A549 (cell line): ENCODE measurements around the gene DAZAP1. TPM values are rescaled to one million over a fixed set of nuclear protein-coding genes. Genes with fewer than 3 reads are reported as not detected.

Experiments
- ATAC-seq, 2 experiments: fragments of 200-7000 bp in 1 of 2; fragments of >200 bp in 1 of 2; cut with Nextera tagmentation in 1 of 2; cut with Tn5 transposase in 1 of 2; 3 replicates each; pipeline versions ENCODE4 v1.8.0 to v1.9.1; 2018 to 2020; ENCODE audit warnings: mild to moderate bottlenecking in 1 of 2, moderate library complexity in 1 of 2
- CTCF ChIA-PET: fragments of 300-600 bp; sonication (Branson Sonifier 250); formaldehyde crosslinking; extraction: SDS; loops from one replicate; lab custom pipeline; 2021; ENCODE audit warnings: antibody characterized with exemption, inconsistent platforms; lab: Yijun Ruan, JAX
- POLR2A ChIA-PET: fragments of 350-600 bp; formaldehyde crosslinking; extraction: SDS; loops from one replicate; lab custom pipeline; 2021; ENCODE audit warnings: antibody characterized with exemption, inconsistent platforms; lab: Yijun Ruan, JAX
- DNase-seq, 2 experiments: peaks; one replicate each; pipeline versions ENCODE4 v3.0.0 to v3.0.0-alpha.2; 2011 to 2016; ENCODE audit warnings: low read depth in 1 of 2, low spot score in 1 of 2
- FAIRE-seq: peaks from 2 replicates; lab custom pipeline; 2011; peaks lifted over from hg19 to GRCh38; lab: Jason Lieb, UNC
- H3K27ac ChIP-seq, 2 experiments: fragments of >200 bp; sonication (Bioruptor Twin); formaldehyde crosslinking; 3 replicates each; pipeline ENCODE4 v1.5.1; 2016 to 2017
- H3K4me1 ChIP-seq: fragments of >200 bp; sonication (Bioruptor Twin); formaldehyde crosslinking; 3 replicates; pipeline ENCODE4 v1.6.1; 2016
- H3K4me2 ChIP-seq: fragments of >200 bp; sonication (Bioruptor Twin); formaldehyde crosslinking; 3 replicates; pipeline ENCODE4 v1.6.1; 2016
- H3K4me3 ChIP-seq: fragments of >200 bp; sonication (Bioruptor Twin); formaldehyde crosslinking; 3 replicates; pipeline ENCODE4 v1.5.1; 2016
- H3K9me3 ChIP-seq: fragments of >200 bp; sonication (Bioruptor Twin); formaldehyde crosslinking; 3 replicates; pipeline ENCODE4 v1.6.1; 2016
- ATOH8 ChIP-seq: fragments of 250-450 bp; sonication (Bioruptor Pico); IDR thresholded peaks from 2 replicates; pipeline ENCODE4 v1.5.0; 2020; ENCODE audit warnings: low read depth, mild to moderate bottlenecking, moderate library complexity
- CBX2 ChIP-seq: fragments of 200-600 bp; sonication (generic); IDR thresholded peaks from 2 replicates; pipeline ENCODE4 v1.6.1; 2016; ENCODE audit warnings: low read depth, mild to moderate bottlenecking, borderline replicate concordance
- CBX8 ChIP-seq: fragments of 200-600 bp; sonication (generic); IDR thresholded peaks from 2 replicates; pipeline ENCODE4 v1.6.1; 2016
- CHD2 ChIP-seq: fragments of 150-350 bp; IDR thresholded peaks from 2 replicates; pipeline ENCODE4 v1.6.1; 2014; ENCODE audit warnings: low read length; ENCODE audit not compliant: partially characterized antibody
- EHF ChIP-seq: fragments of 250-450 bp; sonication (Bioruptor Pico); IDR thresholded peaks from 2 replicates; pipeline ENCODE4 v1.5.0; 2020; ENCODE audit warnings: mild to moderate bottlenecking
- EHMT2 ChIP-seq: fragments of 200-600 bp; sonication (generic); IDR thresholded peaks from 2 replicates; pipeline ENCODE4 v1.6.1; 2016; ENCODE audit warnings: antibody characterized with exemption, low read depth, mild to moderate bottlenecking, moderate library complexity
- EP300 ChIP-seq, 2 experiments: fragments of >200 bp; sonication (Bioruptor Twin); formaldehyde crosslinking; IDR thresholded peaks; 2 replicates in 1 of 2; 3 replicates in 1 of 2; pipeline ENCODE4 v1.6.1; 2016 to 2017
- FOSB ChIP-seq: fragments of 250-450 bp; sonication (Bioruptor Pico); IDR thresholded peaks from 2 replicates; pipeline ENCODE4 v1.5.0; 2020; ENCODE audit warnings: mild to moderate bottlenecking, moderate library complexity
- FOSL2 ChIP-seq, 2 experiments: fragments of 450-650 bp in 1 of 2; fragments of >200 bp in 1 of 2; sonication (Bioruptor Twin) in 1 of 2; formaldehyde crosslinking; IDR thresholded peaks; 2 replicates each; pipeline versions ENCODE4 v1.5.0 to v1.6.1; 2016 to 2020; ENCODE audit warnings: mild to moderate bottlenecking in 1 of 2, moderate library complexity in 1 of 2
- FOXS1 ChIP-seq: fragments of 250-450 bp; sonication (Bioruptor Pico); IDR thresholded peaks from 2 replicates; pipeline ENCODE4 v1.5.0; 2020; ENCODE audit warnings: mild to moderate bottlenecking, moderate library complexity
- GATA3 ChIP-seq: IDR thresholded peaks from 2 replicates; pipeline ENCODE4 v1.6.1; 2012; ENCODE audit warnings: borderline replicate concordance
- HDAC2 ChIP-seq: fragments of 200-600 bp; sonication (generic); IDR thresholded peaks from 2 replicates; pipeline ENCODE4 v1.6.1; 2016
- HOXB13 ChIP-seq: fragments of 250-450 bp; sonication (Bioruptor Pico); IDR thresholded peaks from 2 replicates; pipeline ENCODE4 v1.5.0; 2020; ENCODE audit warnings: low read depth, mild to moderate bottlenecking, moderate library complexity
- HOXB5 ChIP-seq: fragments of 250-450 bp; sonication (Bioruptor Pico); IDR thresholded peaks from 2 replicates; pipeline ENCODE4 v1.5.0; 2020; ENCODE audit warnings: mild to moderate bottlenecking, moderate library complexity
- JUNB ChIP-seq: fragments of >200 bp; sonication (Bioruptor Twin); formaldehyde crosslinking; IDR thresholded peaks from 2 replicates; pipeline ENCODE4 v1.6.1; 2016
- KDM1A ChIP-seq: fragments of 200-600 bp; sonication (generic); IDR thresholded peaks from 2 replicates; pipeline ENCODE4 v1.6.1; 2016; ENCODE audit warnings: low read depth, mild to moderate bottlenecking
- KDM5A ChIP-seq: fragments of 200-600 bp; sonication (generic); IDR thresholded peaks from 2 replicates; pipeline ENCODE4 v1.6.1; 2016; ENCODE audit warnings: antibody characterized with exemption, mild to moderate bottlenecking
- MAFK ChIP-seq: fragments of 450-650 bp; IDR thresholded peaks from 2 replicates; pipeline ENCODE4 v1.6.1; 2014; ENCODE audit not compliant: partially characterized antibody
- MYC ChIP-seq: IDR thresholded peaks from 2 replicates; pipeline ENCODE4 v1.6.1; 2012; ENCODE audit warnings: mild to moderate bottlenecking, inconsistent platforms, low read length, improper control_type of control experiment, borderline replicate concordance
- NFE2L2 ChIP-seq: fragments of 150-350 bp; conservative IDR thresholded peaks from 2 replicates; pipeline ENCODE4 v1.6.1; 2014; ENCODE audit warnings: low read length
- PHF8 ChIP-seq: fragments of 200-600 bp; sonication (generic); IDR thresholded peaks from 2 replicates; pipeline ENCODE4 v1.6.1; 2016; ENCODE audit warnings: low read depth, mild to moderate bottlenecking, antibody characterized with exemption, moderate library complexity, borderline replicate concordance
- RAD21 ChIP-seq, 2 experiments: fragments of >200 bp in 1 of 2; sonication (Bioruptor Twin) in 1 of 2; formaldehyde crosslinking in 1 of 2; IDR thresholded peaks in 1 of 2; conservative IDR thresholded peaks in 1 of 2; 2 replicates in 1 of 2; 3 replicates in 1 of 2; pipeline ENCODE4 v1.6.1; 2012 to 2018; ENCODE audit warnings: inconsistent platforms in 1 of 2
- RARB ChIP-seq: fragments of 250-450 bp; sonication (Bioruptor Pico); IDR thresholded peaks from 2 replicates; pipeline ENCODE4 v1.8.0; 2021; ENCODE audit warnings: mild to moderate bottlenecking, moderate library complexity
- ZC3H11A ChIP-seq: fragments of 450-650 bp; IDR thresholded peaks from 2 replicates; pipeline ENCODE4 v1.6.1; 2014; ENCODE audit warnings: antibody characterized with exemption, mild to moderate bottlenecking
- ZSCAN20 ChIP-seq: fragments of 250-450 bp; sonication (Bioruptor Pico); IDR thresholded peaks from 2 replicates; pipeline ENCODE4 v1.8.0; 2022; ENCODE audit warnings: mild to moderate bottlenecking, moderate library complexity
- WGBS: methylation state at CpG from one replicate; pipeline ENCODE4 v1.1.6; 2017; ENCODE audit errors: missing lambda C conversion rate; 5-methylcytosine and 5-hydroxymethylcytosine counted together
- polyA plus RNA-seq, 4 experiments: library from polyadenylated mRNA; depleted of rRNA in 3 of 4; stranded (reverse); fragments of >200 nt; fragmentation: RNase III in 1 of 4; extraction: RNeasy Plus Mini Kit Qiagen cat#74134 plus additional on column Dnase treatment in 1 of 4; gene quantifications; 2 replicates in 3 of 4; 3 replicates in 1 of 4; pipeline ENCODE4 v1.2.3, GENCODE V29; 2011 to 2017
- TF ChIP-seq, protein P1 (sequence below): fragments of 150-350 bp; IDR thresholded peaks from 2 replicates; pipeline ENCODE4 v1.6.1; 2014; ENCODE audit warnings: low read depth, mild to moderate bottlenecking, low read length

DAZAP1 gene
- polyA plus RNA-seq, 2 of the 4 experiments (the other 2 are of a cell fraction) = 58.9 to 86.3 TPM

DNA sequence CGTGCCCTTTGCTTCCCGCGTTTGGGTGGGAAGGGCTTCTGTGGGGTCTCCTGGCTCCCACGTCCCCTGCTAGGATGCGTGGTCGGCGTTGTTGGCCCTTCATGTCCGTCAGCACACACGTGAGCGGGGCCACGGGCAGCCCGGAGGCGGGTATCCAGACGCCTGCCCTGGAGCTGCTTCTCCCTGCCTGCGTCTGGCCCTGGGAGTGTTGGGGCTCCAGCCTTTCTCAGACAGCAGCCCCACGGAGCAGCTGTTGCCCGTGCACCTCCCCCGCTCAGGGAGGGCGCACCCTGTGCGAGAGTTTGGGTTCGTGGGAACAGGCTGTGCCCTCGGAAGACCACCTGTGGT lies 14.5 kb downstream of the DAZAP1 start:
- WGBS = no CpG with 5 or more reads among the region's 22 CpGs
- CTCF ChIA-PET = interaction anchor here (1.0 to 1.5 kb wide), 2 partner anchors 9 to 23 kb away, joined by 3 to 8 read pairs; no protein-coding TSS in a partner anchor
- Histone ChIP-seq H3K9me3 (no peaks in the 10 kb centered on the region), H3K27ac (no peak overlapping the region), H3K4me1 (no peaks in the 10 kb centered on the region), H3K4me3 (no peak overlapping the region), H3K4me2 (no peak overlapping the region)
- FAIRE-seq (no peak), ATAC-seq (no peak), DNase-seq (no peak)
- POLR2A ChIA-PET = no interaction called here
- TF ChIP-seq ZSCAN20 (CRISPR knock-in tag) (no peak), CBX2 (no peak), EHMT2 (no peak), MYC (no peak), FOXS1 (CRISPR knock-in tag) (no peak), EP300 (IDR thresholded peaks at IDR 0.05) (no peak)

- H3K4me2 ChIP-seq = no peak overlapping the region
- DNase-seq (no peak), FAIRE-seq (no peak), ATAC-seq (no peak)
- H3K4me1 ChIP-seq = no peaks in the 10 kb centered on the region
- no peak overlapping the region for H3K27ac ChIP-seq
- 89% methylated on average over 13 of the region's 16 CpGs for whole genome bisulfite sequencing
- ChIA-PET POLR2A (no interaction called here), CTCF (interaction anchor here (1.0 to 1.5 kb wide), 3 partner anchors 9 to 23 kb away, joined by 3 to 8 read pairs (median 3); no protein-coding TSS in a partner anchor)
- no peaks in the 10 kb centered on the region for H3K9me3 ChIP-seq
- TF ChIP-seq ATOH8 (CRISPR knock-in tag) = no peak
- no peak for TF ChIP-seq EHF
- no peak for TF ChIP-seq RAD21 (conservative IDR thresholded peaks at IDR 0.05 in 1 of 2, IDR thresholded peaks at IDR 0.05 in 1 of 2)
- TF ChIP-seq FOSB = no peak
- TF ChIP-seq FOSL2 (IDR thresholded peaks at IDR 0.05) = no peak
- TF ChIP-seq FOSL2 (CRISPR knock-in tag; IDR thresholded peaks at IDR 0.05) = no peak
- TF ChIP-seq PHF8 = no peak
- TF ChIP-seq MAFK = no peak
- TF ChIP-seq CHD2 = no peak
- no peak overlapping the region for H3K4me3 ChIP-seq
Measured at GRCh38 chr19:1422360-1422759, 15.0 kb downstream of the DAZAP1 start.

GRCh38 chr19:1422943-1423342 lies 15.6 kb downstream of the DAZAP1 start:
- Histone ChIP-seq H3K4me1 (no peaks in the 10 kb centered on the region), H3K9me3 (no peaks in the 10 kb centered on the region), H3K27ac (no peak overlapping the region), H3K4me3 (no peak overlapping the region), H3K4me2 (no peak overlapping the region)
- TF ChIP-seq HOXB13 (CRISPR knock-in tag) (no peak), FOSL2 (IDR thresholded peaks at IDR 0.05) (no peak), FOSL2 (CRISPR knock-in tag; IDR thresholded peaks at IDR 0.05) (no peak), CBX2 (no peak), NFE2L2 (no peak), FOXS1 (CRISPR knock-in tag) (no peak), HDAC2 (no peak), MAFK (no peak), ZSCAN20 (CRISPR knock-in tag) (no peak), CBX8 (no peak), MYC (no peak), ZC3H11A (no peak), KDM5A (no peak), HOXB5 (CRISPR knock-in tag) (no peak), KDM1A (no peak), RARB (CRISPR knock-in tag) (no peak), ATOH8 (CRISPR knock-in tag) (no peak), JUNB (no peak), GATA3 (no peak)
- TF ChIP-seq, protein P1, sequence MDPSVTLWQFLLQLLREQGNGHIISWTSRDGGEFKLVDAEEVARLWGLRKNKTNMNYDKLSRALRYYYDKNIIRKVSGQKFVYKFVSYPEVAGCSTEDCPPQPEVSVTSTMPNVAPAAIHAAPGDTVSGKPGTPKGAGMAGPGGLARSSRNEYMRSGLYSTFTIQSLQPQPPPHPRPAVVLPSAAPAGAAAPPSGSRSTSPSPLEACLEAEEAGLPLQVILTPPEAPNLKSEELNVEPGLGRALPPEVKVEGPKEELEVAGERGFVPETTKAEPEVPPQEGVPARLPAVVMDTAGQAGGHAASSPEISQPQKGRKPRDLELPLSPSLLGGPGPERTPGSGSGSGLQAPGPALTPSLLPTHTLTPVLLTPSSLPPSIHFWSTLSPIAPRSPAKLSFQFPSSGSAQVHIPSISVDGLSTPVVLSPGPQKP = no peak
- FAIRE-seq = no peak
- CTCF ChIA-PET = interaction anchor here (0.6 to 1.4 kb wide), 3 partner anchors 10 to 21 kb away, joined by 3 to 4 read pairs (median 3); no protein-coding TSS in a partner anchor
- ATAC-seq = no peak
- POLR2A ChIA-PET = no interaction called here
- no peak for DNase-seq
- 97% methylated on average over 24 of the region's 24 CpGs for WGBS
